BLaER1 (cell line): Measurements from ENCODE around the gene HES5.

Experiments
- H3K27ac ChIP-seq: shearing (Covaris generic); formaldehyde crosslinking; 2 replicates; pipeline ENCODE4 v1.8.1; 2022
- H3K27me3 ChIP-seq: shearing (Covaris generic); formaldehyde crosslinking; 2 replicates; pipeline ENCODE4 v1.8.1; 2022
- H3K36me3 ChIP-seq: shearing (Covaris generic); formaldehyde crosslinking; 2 replicates; pipeline ENCODE4 v1.8.1; 2022
- H3K4me1 ChIP-seq: shearing (Covaris generic); formaldehyde crosslinking; 2 replicates; pipeline ENCODE4 v1.8.1; 2022
- H3K4me2 ChIP-seq: shearing (Covaris generic); formaldehyde crosslinking; 2 replicates; pipeline ENCODE4 v1.8.1; 2022
- H3K4me3 ChIP-seq: shearing (Covaris generic); formaldehyde crosslinking; 2 replicates; pipeline ENCODE4 v1.8.1; 2022
- H3K9ac ChIP-seq: shearing (Covaris generic); formaldehyde crosslinking; 2 replicates; pipeline ENCODE4 v1.8.1; 2022
- H3K9me3 ChIP-seq: shearing (Covaris generic); formaldehyde crosslinking; 2 replicates; pipeline ENCODE4 v1.8.1; 2022
- H4K20me1 ChIP-seq: shearing (Covaris generic); formaldehyde crosslinking; 2 replicates; pipeline ENCODE4 v1.8.1; 2022
- Cebpa-rat ChIP-seq: shearing (Covaris generic); IDR thresholded peaks from 2 replicates; pipeline ENCODE4 v1.8.1; 2022

Gene HES5

GRCh38 chr1:2503554-2504224 lies 26.4 kb downstream of the HES5 start:
- Histone ChIP-seq H3K4me1 (peaks cover 66% of the 10 kb centered on the region), H3K9ac (no peak overlapping the region), H3K36me3 (peaks cover 20% of the 10 kb centered on the region), H3K4me3 (no peak overlapping the region), H3K27ac (no peak overlapping the region), H4K20me1 (peaks cover 48% of the 10 kb centered on the region), H3K9me3 (no peaks in the 10 kb centered on the region), H3K27me3 (no peaks in the 10 kb centered on the region), H3K4me2 (no peak overlapping the region)
- no peak for TF ChIP-seq Cebpa-rat

GRCh38 chr1:2502661-2503553 lies 27.2 kb downstream of the HES5 start:
- H3K27ac ChIP-seq = no peak overlapping the region
- peaks cover 74% of the 10 kb centered on the region for H3K4me1 ChIP-seq
- no peaks in the 10 kb centered on the region for H3K27me3 ChIP-seq
- TF ChIP-seq Cebpa-rat = no peak
- peaks cover 40% of the 10 kb centered on the region for H4K20me1 ChIP-seq
- H3K4me3 ChIP-seq = no peak overlapping the region
- peak overlapping the region; percentile 73; the same call in 1 of the 2 replicates for H3K4me2 ChIP-seq
- no peak overlapping the region for H3K9ac ChIP-seq
- no peaks in the 10 kb centered on the region for H3K9me3 ChIP-seq
- peaks cover 12% of the 10 kb centered on the region for H3K36me3 ChIP-seq

DNA sequence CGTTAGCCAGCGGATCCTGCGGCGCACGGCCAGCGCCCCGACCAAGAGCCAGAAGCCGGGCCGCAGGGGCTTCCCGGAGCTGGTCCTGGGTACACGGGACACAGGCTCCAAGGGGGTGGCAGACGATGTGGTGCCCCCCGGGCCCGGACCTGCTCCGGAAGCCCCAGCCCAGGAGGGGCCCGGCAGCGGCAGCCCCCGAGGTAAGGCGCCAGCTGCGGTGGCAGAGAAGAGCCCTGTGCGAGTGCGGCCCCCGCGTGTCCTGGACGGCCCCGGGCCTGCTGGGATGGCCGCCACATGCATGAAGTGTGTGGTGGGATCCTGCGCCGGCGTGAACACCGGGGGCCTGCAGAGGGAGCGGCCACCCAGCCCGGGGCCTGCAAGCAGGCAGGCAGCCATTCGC lies 27.9 kb downstream of the HES5 start:
- peak overlapping the region; percentile 73 for H3K4me2 ChIP-seq
- peaks cover 33% of the 10 kb centered on the region for H4K20me1 ChIP-seq
- peak overlapping the region; percentile 68 for H3K27ac ChIP-seq
- H3K9me3 ChIP-seq = no peaks in the 10 kb centered on the region
- H3K4me3 ChIP-seq = no peak overlapping the region
- 0 out of 2 replicates have a peak overlapping the region, but pooled peaks have one; percentile 3 for H3K9ac ChIP-seq
- no peak for TF ChIP-seq Cebpa-rat
- H3K27me3 ChIP-seq = no peaks in the 10 kb centered on the region
- H3K4me1 ChIP-seq = peaks cover 81% of the 10 kb centered on the region
- H3K36me3 ChIP-seq = peaks cover 5% of the 10 kb centered on the region

- Histone ChIP-seq H3K9me3 (no peaks in the 10 kb centered on the region), H3K27ac (peak overlapping the region; percentile 68), H3K4me2 (peak overlapping the region; percentile 73), H3K36me3 (peaks cover under 1% of the 10 kb centered on the region; the same call in 1 of the 2 replicates), H3K4me3 (no peak overlapping the region), H3K27me3 (no peaks in the 10 kb centered on the region), H4K20me1 (peaks cover 32% of the 10 kb centered on the region), H3K9ac (0 out of 2 replicates have a peak overlapping the region, but pooled peaks have one; percentile 3), H3K4me1 (peaks cover 82% of the 10 kb centered on the region)
- no peak for TF ChIP-seq Cebpa-rat
These were observed 28.3 kb downstream of the HES5 start for GRCh38 chr1:2501820-2502119.

GRCh38 chr1:2501041-2501819 lies 28.8 kb downstream of the HES5 start:
- peak overlapping the region; percentile 68 for H3K27ac ChIP-seq
- no peak overlapping the region for H3K4me3 ChIP-seq
- peaks cover 32% of the 10 kb centered on the region for H4K20me1 ChIP-seq
- peak overlapping the region; percentile 73 for H3K4me2 ChIP-seq
- H3K4me1 ChIP-seq = peaks cover 82% of the 10 kb centered on the region
- no peak for TF ChIP-seq Cebpa-rat
- no peaks in the 10 kb centered on the region for H3K36me3 ChIP-seq
- H3K9ac ChIP-seq = 0 out of 2 replicates have a peak overlapping the region, but pooled peaks have one; percentile 3
- H3K9me3 ChIP-seq = no peaks in the 10 kb centered on the region
- no peaks in the 10 kb centered on the region for H3K27me3 ChIP-seq

GRCh38 chr1:2499986-2500596 lies 30.0 kb downstream of the HES5 start:
- Histone ChIP-seq H3K9ac (peak overlapping the region; percentile 64; the same call in 1 of the 2 replicates), H3K4me2 (peak overlapping the region; percentile 98), H3K27me3 (no peaks in the 10 kb centered on the region), H4K20me1 (peaks cover 21% of the 10 kb centered on the region), H3K4me1 (peaks cover 87% of the 10 kb centered on the region), H3K9me3 (no peaks in the 10 kb centered on the region), H3K27ac (peak overlapping the region; percentile 85), H3K4me3 (0 out of 2 replicates have a peak overlapping the region, but pooled peaks have one; percentile 5), H3K36me3 (no peaks in the 10 kb centered on the region)
- no peak for TF ChIP-seq Cebpa-rat

GRCh38 chr1:2499260-2499659 lies 30.8 kb downstream of the HES5 start:
- H3K27me3 ChIP-seq = no peaks in the 10 kb centered on the region
- no peaks in the 10 kb centered on the region for H3K9me3 ChIP-seq
- H3K4me3 ChIP-seq = no peak overlapping the region
- H3K4me1 ChIP-seq = peaks cover 88% of the 10 kb centered on the region
- no peak overlapping the region for H3K9ac ChIP-seq
- peak overlapping the region; percentile 98 for H3K4me2 ChIP-seq
- H3K27ac ChIP-seq = peak overlapping the region; percentile 85
- no peak for TF ChIP-seq Cebpa-rat
- peaks cover 12% of the 10 kb centered on the region for H4K20me1 ChIP-seq
- H3K36me3 ChIP-seq = no peaks in the 10 kb centered on the region

DNA sequence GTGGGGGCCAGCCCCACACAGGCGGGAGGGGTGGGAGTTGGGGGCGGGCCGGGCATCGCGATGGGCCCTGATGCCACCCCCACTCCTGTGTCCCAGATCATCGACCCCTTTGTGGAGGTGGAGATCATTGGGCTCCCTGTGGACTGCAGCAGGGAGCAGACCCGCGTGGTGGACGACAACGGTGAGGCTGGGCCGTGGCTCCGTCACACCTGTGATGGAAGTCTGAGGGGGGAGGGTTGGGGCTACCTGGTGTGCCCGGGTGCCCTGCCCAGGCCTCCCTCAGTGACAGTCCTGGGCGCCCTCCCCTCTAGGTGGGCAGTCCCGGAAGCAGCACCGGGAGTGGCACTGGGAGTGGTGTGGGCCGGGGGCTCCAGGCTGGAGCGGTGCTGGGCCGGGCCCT lies 31.4 kb downstream of the HES5 start:
- Histone ChIP-seq H3K36me3 (no peaks in the 10 kb centered on the region), H3K27me3 (no peaks in the 10 kb centered on the region), H3K4me2 (peak overlapping the region; percentile 98), H3K9me3 (no peaks in the 10 kb centered on the region), H3K9ac (no peak overlapping the region), H3K4me3 (no peak overlapping the region), H4K20me1 (peaks cover 9% of the 10 kb centered on the region; the same call in 1 of the 2 replicates), H3K27ac (peak overlapping the region; percentile 85), H3K4me1 (peaks cover 89% of the 10 kb centered on the region)
- TF ChIP-seq Cebpa-rat = no peak

DNA sequence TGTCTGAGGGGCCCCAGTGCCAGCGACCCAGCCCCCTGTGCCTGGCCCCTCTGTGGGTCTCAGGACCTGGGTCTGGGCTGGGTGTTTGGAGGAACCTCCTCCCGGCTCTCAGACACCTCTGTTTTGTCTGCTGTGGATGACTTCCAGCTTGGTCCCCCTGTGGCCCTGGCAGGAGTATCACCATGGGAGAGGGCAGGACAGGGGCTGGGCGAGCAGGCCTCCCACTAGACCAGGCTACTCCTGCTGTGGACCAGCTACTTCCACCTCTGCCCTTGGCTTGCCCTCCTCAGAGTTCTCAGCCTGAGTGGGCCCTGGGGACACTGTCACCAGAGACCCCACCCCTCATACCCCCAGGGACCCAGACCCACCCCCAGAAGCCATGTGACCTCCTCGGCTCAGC lies 32.2 kb downstream of the HES5 start:
- Histone ChIP-seq H3K9ac (no peak overlapping the region), H3K27ac (peak overlapping the region; percentile 51), H3K27me3 (no peaks in the 10 kb centered on the region), H3K9me3 (no peaks in the 10 kb centered on the region), H3K4me3 (no peak overlapping the region), H3K4me2 (peak overlapping the region; percentile 98), H4K20me1 (peaks cover 9% of the 10 kb centered on the region; the same call in 1 of the 2 replicates), H3K4me1 (peaks cover 97% of the 10 kb centered on the region), H3K36me3 (no peaks in the 10 kb centered on the region)
- TF ChIP-seq Cebpa-rat = no peak
